Keratinocyte (primary cell): ENCODE measurements around the gene IGBP1. TPM values are rescaled to one million over a fixed set of nuclear protein-coding genes. Genes with fewer than 3 reads are reported as not detected.

Experiments used
- DNase-seq: peaks from one replicate; pipeline ENCODE4 v3.0.0-alpha.2; 2011; ENCODE audit warnings: low read depth, missing footprints, low spot score
- FAIRE-seq: peaks from 2 replicates; lab custom pipeline; 2011; peaks lifted over from hg19 to GRCh38; lab: Jason Lieb, UNC
- H2AFZ ChIP-seq: 2 replicates; pipeline ENCODE4 v1.6.0; 2012; ENCODE audit warnings: low read length, control low read depth, inconsistent platforms; ENCODE audit not compliant: control insufficient read depth
- H3K27ac ChIP-seq: 2 replicates; pipeline ENCODE4 v1.5.1; 2011; ENCODE audit warnings: low read length; ENCODE audit not compliant: control insufficient read depth, insufficient read depth
- H3K27me3 ChIP-seq: 3 replicates; pipeline ENCODE4 v1.6.0; 2011; ENCODE audit warnings: low read length; ENCODE audit not compliant: control insufficient read depth, insufficient read depth; ENCODE audit errors: extremely low read depth
- H3K36me3 ChIP-seq, 2 experiments: 2 replicates in 1 of 2; 3 replicates in 1 of 2; pipeline ENCODE4 v1.5.1; 2011; ENCODE audit warnings: low read length in 2 of 2, mild to moderate bottlenecking in 1 of 2; ENCODE audit not compliant: control insufficient read depth in 2 of 2, insufficient read depth in 2 of 2; ENCODE audit errors: extremely low read depth in 1 of 2
- H3K4me1 ChIP-seq: 3 replicates; pipeline ENCODE4 v1.5.1; 2011; ENCODE audit warnings: low read length; ENCODE audit not compliant: control insufficient read depth, insufficient read depth; ENCODE audit errors: extremely low read depth
- H3K4me2 ChIP-seq: 3 replicates; pipeline ENCODE4 v1.6.0; 2011; ENCODE audit warnings: low read depth, low read length; ENCODE audit not compliant: control insufficient read depth, insufficient read depth; ENCODE audit errors: extremely low read depth
- H3K4me3 ChIP-seq, 3 experiments: fragments of 200-600 bp in 1 of 3; sonication (generic) in 1 of 3; 2 replicates in 2 of 3; 3 replicates in 1 of 3; pipeline ENCODE4 v1.5.1; 2011 to 2016; ENCODE audit warnings: low read length in 3 of 3, mild to moderate bottlenecking in 3 of 3, control low read depth in 2 of 3, inconsistent platforms in 1 of 3, low read depth in 1 of 3, mixed read lengths in 1 of 3, mixed run types in 1 of 3, moderate library complexity in 1 of 3; ENCODE audit not compliant: control insufficient read depth in 2 of 3, insufficient read depth in 2 of 3; ENCODE audit errors: extremely low read depth in 1 of 3
- H3K79me2 ChIP-seq: 2 replicates; pipeline ENCODE4 v1.6.0; 2012; ENCODE audit warnings: low read length; ENCODE audit not compliant: control insufficient read depth, insufficient read depth
- H3K9ac ChIP-seq: 3 replicates; pipeline ENCODE4 v1.6.0; 2011; ENCODE audit warnings: low read length; ENCODE audit not compliant: control insufficient read depth, insufficient read depth; ENCODE audit errors: extremely low read depth
- H3K9me1 ChIP-seq: 3 replicates; pipeline ENCODE4 v1.6.0; 2011; ENCODE audit warnings: low read length; ENCODE audit not compliant: control insufficient read depth, insufficient read depth; ENCODE audit errors: extremely low read depth
- H3K9me3 ChIP-seq: 2 replicates; pipeline ENCODE4 v1.5.1; 2012; ENCODE audit warnings: low read depth, low read length; ENCODE audit not compliant: control insufficient read depth
- H4K20me1 ChIP-seq: 3 replicates; pipeline ENCODE4 v1.6.0; 2011; ENCODE audit warnings: low read length; ENCODE audit not compliant: control insufficient read depth, insufficient read depth; ENCODE audit errors: extremely low read depth
- EZH2 ChIP-seq: IDR thresholded peaks from one replicate; pipeline ENCODE4 v1.6.1; 2012; ENCODE audit warnings: inconsistent platforms, mild to moderate bottlenecking, low read length, moderate library complexity
- dilution Hi-C: fragments of 300-500 bp; cut with MboI; formaldehyde crosslinking; loops from one replicate; pipeline ENCODE4 v1.7.0; 2020; ENCODE audit warnings: low sequenced_read_pairs; ENCODE audit not compliant: extremely low pct_ligation_motif_present
- polyA plus RNA-seq, 5 experiments: library from polyadenylated mRNA; depleted of rRNA in 3 of 5; stranded (reverse) in 3 of 5; stranded (forward) in 1 of 5; unstranded in 1 of 5; fragments of >200 nt; gene quantifications; 1 replicate in 1 of 5; 2 replicates in 3 of 5; 3 replicates in 1 of 5; pipeline versions ENCODE4 v1.2.1 to v1.2.3, GENCODE V29; 2011 to 2012; ENCODE audit warnings: missing spikeins in 2 of 5, low read depth in 1 of 5, low replicate concordance in 1 of 5
- TF ChIP-seq, protein P1 (sequence below), 3 experiments: IDR thresholded peaks in 1 of 3; conservative IDR thresholded peaks in 1 of 3; optimal IDR thresholded peaks in 1 of 3; 2 replicates in 2 of 3; 3 replicates in 1 of 3; pipeline versions ENCODE3 to v1.5.1; 2011; ENCODE audit warnings: low read length in 3 of 3, mild to moderate bottlenecking in 3 of 3, moderate library complexity in 2 of 3, control low read depth in 1 of 3, inconsistent platforms in 1 of 3; ENCODE audit not compliant: insufficient read depth in 2 of 3; ENCODE audit errors: extremely low read depth in 1 of 3

Gene IGBP1
- polyA plus RNA-seq, 1 donor (not counting 4 experiments of a cell fraction or from before 2014, with no cell fraction given): 65.5 TPM

DNA sequence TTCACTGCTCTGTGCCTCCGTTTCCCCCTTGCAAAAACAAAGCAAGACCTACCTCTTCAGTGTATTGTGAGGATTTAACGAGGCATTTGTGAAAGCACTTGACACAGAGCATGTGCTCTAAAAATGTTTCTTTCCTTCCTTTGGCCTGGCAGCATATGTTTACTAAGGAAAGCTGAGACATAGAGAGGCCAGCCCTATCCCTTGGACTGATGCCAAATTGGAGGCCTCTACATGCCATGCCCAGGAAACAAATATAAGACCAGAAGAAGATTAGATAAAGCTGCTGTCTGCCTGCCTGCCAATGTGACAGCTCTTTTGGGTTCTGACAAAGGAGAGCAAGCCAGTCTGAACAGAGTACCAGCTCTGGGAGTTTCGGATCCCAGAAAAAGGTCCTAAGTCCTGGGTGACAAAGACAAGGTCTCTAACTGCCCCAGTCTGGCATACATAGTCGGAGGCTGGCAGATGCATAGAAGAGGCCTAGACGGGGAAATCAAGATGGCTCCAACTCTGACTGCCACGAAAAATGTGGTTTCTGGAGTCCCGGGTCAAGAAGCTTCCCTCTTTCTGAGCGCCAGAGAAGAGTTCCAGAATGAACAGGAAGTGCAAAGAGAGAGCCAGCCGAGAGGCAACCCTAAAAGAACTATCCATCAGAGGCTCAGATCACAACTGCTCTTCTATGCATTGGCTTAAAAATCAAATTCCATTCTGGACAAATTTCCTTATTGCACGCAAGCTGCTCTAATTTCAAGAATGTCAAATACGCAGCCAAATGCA is 45.2 kb upstream of the IGBP1 start:
- no peak for TF ChIP-seq EZH2
- TF ChIP-seq, protein P1, sequence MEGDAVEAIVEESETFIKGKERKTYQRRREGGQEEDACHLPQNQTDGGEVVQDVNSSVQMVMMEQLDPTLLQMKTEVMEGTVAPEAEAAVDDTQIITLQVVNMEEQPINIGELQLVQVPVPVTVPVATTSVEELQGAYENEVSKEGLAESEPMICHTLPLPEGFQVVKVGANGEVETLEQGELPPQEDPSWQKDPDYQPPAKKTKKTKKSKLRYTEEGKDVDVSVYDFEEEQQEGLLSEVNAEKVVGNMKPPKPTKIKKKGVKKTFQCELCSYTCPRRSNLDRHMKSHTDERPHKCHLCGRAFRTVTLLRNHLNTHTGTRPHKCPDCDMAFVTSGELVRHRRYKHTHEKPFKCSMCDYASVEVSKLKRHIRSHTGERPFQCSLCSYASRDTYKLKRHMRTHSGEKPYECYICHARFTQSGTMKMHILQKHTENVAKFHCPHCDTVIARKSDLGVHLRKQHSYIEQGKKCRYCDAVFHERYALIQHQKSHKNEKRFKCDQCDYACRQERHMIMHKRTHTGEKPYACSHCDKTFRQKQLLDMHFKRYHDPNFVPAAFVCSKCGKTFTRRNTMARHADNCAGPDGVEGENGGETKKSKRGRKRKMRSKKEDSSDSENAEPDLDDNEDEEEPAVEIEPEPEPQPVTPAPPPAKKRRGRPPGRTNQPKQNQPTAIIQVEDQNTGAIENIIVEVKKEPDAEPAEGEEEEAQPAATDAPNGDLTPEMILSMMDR (optimal IDR thresholded peaks at IDR 0.05 in 1 of 3, IDR thresholded peaks at IDR 0.05 in 1 of 3, conservative IDR thresholded peaks at IDR 0.05 in 1 of 3; ENCODE audit: extremely low read depth in 1 of 3, insufficient read depth in 2 of 3, low read length in 3 of 3): no peak
- FAIRE-seq (no peak), DNase-seq (no peak)
- no peaks in the 10 kb centered on the region for H3K9me1 ChIP-seq
- no peaks in the 10 kb centered on the region for H4K20me1 ChIP-seq
- no peak overlapping the region for H3K27ac ChIP-seq
- no peak overlapping the region for H3K4me2 ChIP-seq
- H3K4me3 ChIP-seq: no peak overlapping the region
- no peak overlapping the region for H3K9ac ChIP-seq
- no peaks in the 10 kb centered on the region for H3K4me1 ChIP-seq
- H3K79me2 ChIP-seq: no peaks in the 10 kb centered on the region
- H3K27me3 ChIP-seq: no peaks in the 10 kb centered on the region
- no peaks in the 10 kb centered on the region for H3K36me3 ChIP-seq
- dilution Hi-C loops: no loop called here
- no peak overlapping the region for H2AFZ ChIP-seq
- H3K9me3 ChIP-seq: no peaks in the 10 kb centered on the region

DNA sequence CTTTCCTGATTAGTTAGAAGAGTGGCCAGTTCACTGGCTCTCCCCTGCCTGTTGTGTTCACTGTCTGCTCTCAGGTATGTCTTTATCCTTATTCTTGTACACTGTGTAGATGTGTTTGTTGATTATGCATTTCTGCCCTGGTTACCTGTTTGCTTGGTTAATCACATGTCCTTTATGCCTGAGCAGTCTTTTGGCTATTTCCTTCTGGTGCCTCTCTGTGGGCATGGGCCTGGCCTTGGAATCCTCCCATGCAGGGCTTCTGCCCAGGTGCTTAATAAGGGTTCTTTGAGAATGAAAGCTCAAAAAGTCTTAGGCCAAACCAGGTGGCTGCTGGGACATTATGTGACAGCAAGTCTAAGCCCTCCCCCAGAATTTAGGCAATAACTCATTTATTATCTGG is 44.5 kb upstream of the IGBP1 start:
- Histone ChIP-seq H3K9me3 (no peaks in the 10 kb centered on the region), H3K4me3 (no peak overlapping the region), H3K4me2 (no peak overlapping the region), H3K27me3 (no peaks in the 10 kb centered on the region), H3K9me1 (no peaks in the 10 kb centered on the region), H2AFZ (no peak overlapping the region), H3K79me2 (no peaks in the 10 kb centered on the region), H3K36me3 (no peaks in the 10 kb centered on the region), H3K4me1 (no peaks in the 10 kb centered on the region), H3K9ac (no peak overlapping the region), H3K27ac (no peak overlapping the region), H4K20me1 (no peaks in the 10 kb centered on the region)
- TF ChIP-seq EZH2: no peak
- TF ChIP-seq, protein P1 (optimal IDR thresholded peaks at IDR 0.05 in 1 of 3, IDR thresholded peaks at IDR 0.05 in 1 of 3, conservative IDR thresholded peaks at IDR 0.05 in 1 of 3; ENCODE audit: extremely low read depth in 1 of 3, insufficient read depth in 2 of 3, low read length in 3 of 3): no peak
- FAIRE-seq (no peak), DNase-seq (no peak)
- dilution Hi-C loops: no loop called here
